H9 (cell line): ENCODE measurements around the gene USP5. TPM values are rescaled to one million over a fixed set of nuclear protein-coding genes. Genes with fewer than 3 reads are reported as not detected.

ENCODE experiments used
- DNase-seq: peaks from one replicate; pipeline ENCODE4 v3.0.0-alpha.2; 2017
- H2AFZ ChIP-seq: one replicate; pipeline ENCODE4 v1.6.1; 2013; ENCODE audit warnings: mild to moderate bottlenecking, low read length, control low read depth, moderate library complexity
- H2AK5ac ChIP-seq: 2 replicates; pipeline ENCODE4 v1.6.1; 2013; ENCODE audit warnings: low read length, control low read depth, mixed read lengths; ENCODE audit not compliant: insufficient read length
- H2BK120ac ChIP-seq: one replicate; pipeline ENCODE4 v1.6.1; 2013; ENCODE audit warnings: low read depth, mild to moderate bottlenecking, low read length, control low read depth, inconsistent platforms; ENCODE audit not compliant: poor library complexity, severe bottlenecking
- H2BK12ac ChIP-seq: 2 replicates; pipeline ENCODE4 v1.6.1; 2013; ENCODE audit warnings: low read length, control low read depth, mixed read lengths, low read depth; ENCODE audit not compliant: insufficient read length
- H2BK15ac ChIP-seq: 2 replicates; pipeline ENCODE4 v1.6.1; 2013; ENCODE audit warnings: low read depth, low read length, control low read depth
- H2BK20ac ChIP-seq: one replicate; pipeline ENCODE4 v1.6.1; 2013; ENCODE audit warnings: low read depth, mild to moderate bottlenecking, low read length, control low read depth, inconsistent platforms; ENCODE audit not compliant: poor library complexity, severe bottlenecking
- H2BK5ac ChIP-seq: 2 replicates; pipeline ENCODE4 v1.6.1; 2013; ENCODE audit warnings: low read length, control low read depth, mixed read lengths; ENCODE audit not compliant: insufficient read length
- H3K14ac ChIP-seq: 2 replicates; pipeline ENCODE4 v1.6.1; 2013; ENCODE audit warnings: low read length, control low read depth; ENCODE audit not compliant: insufficient read depth
- H3K18ac ChIP-seq: 2 replicates; pipeline ENCODE4 v1.6.1; 2013; ENCODE audit warnings: low read depth, mild to moderate bottlenecking, mixed read lengths, low read length, control low read depth; ENCODE audit not compliant: insufficient read length
- H3K23ac ChIP-seq: 2 replicates; pipeline ENCODE4 v1.6.1; 2013; ENCODE audit warnings: low read length, control low read depth, mixed read lengths, low read depth; ENCODE audit not compliant: insufficient read length
- H3K23me2 ChIP-seq: 2 replicates; pipeline ENCODE4 v1.6.1; 2013; ENCODE audit warnings: low read depth, mild to moderate bottlenecking, mixed read lengths, low read length, control low read depth; ENCODE audit not compliant: insufficient read length, poor library complexity, severe bottlenecking
- H3K27ac ChIP-seq: 2 replicates; pipeline ENCODE4 v1.5.1; 2013; ENCODE audit warnings: low read length, control low read depth, mixed read lengths, low read depth; ENCODE audit not compliant: insufficient read length
- H3K27me3 ChIP-seq: 2 replicates; pipeline ENCODE4 v1.6.1; 2013; ENCODE audit warnings: low read length, control low read depth, inconsistent platforms; ENCODE audit not compliant: insufficient read depth
- H3K4ac ChIP-seq: 2 replicates; pipeline ENCODE4 v1.6.1; 2013; ENCODE audit warnings: low read depth, mild to moderate bottlenecking, control low read depth, inconsistent platforms, low read length, moderate library complexity
- H3K4me1 ChIP-seq: 2 replicates; pipeline ENCODE4 v1.6.1; 2013; ENCODE audit warnings: low read length, control low read depth, inconsistent platforms; ENCODE audit not compliant: insufficient read depth
- H3K4me2 ChIP-seq: 2 replicates; pipeline ENCODE4 v1.6.1; 2013; ENCODE audit warnings: low read length, control low read depth, mixed read lengths; ENCODE audit not compliant: insufficient read length, insufficient read depth
- H3K56ac ChIP-seq: 2 replicates; pipeline ENCODE4 v1.6.1; 2013; ENCODE audit warnings: low read depth, mild to moderate bottlenecking, mixed read lengths, low read length, control low read depth; ENCODE audit not compliant: insufficient read length
- H3K79me1 ChIP-seq: 2 replicates; pipeline ENCODE4 v1.6.1; 2013; ENCODE audit warnings: low read depth, mild to moderate bottlenecking, moderate library complexity, low read length, control low read depth, inconsistent platforms; ENCODE audit not compliant: insufficient read depth, poor library complexity, severe bottlenecking
- H3K79me2 ChIP-seq: 2 replicates; pipeline ENCODE4 v1.6.1; 2013; ENCODE audit warnings: low read length, control low read depth, inconsistent platforms; ENCODE audit not compliant: insufficient read depth
- H3K9ac ChIP-seq: 2 replicates; pipeline ENCODE4 v1.6.1; 2013; ENCODE audit warnings: low read length, control low read depth, mixed read lengths; ENCODE audit not compliant: insufficient read length; ENCODE audit errors: extremely low read depth
- H3K9me3 ChIP-seq: one replicate; pipeline ENCODE4 v1.6.1; 2013; ENCODE audit warnings: low read depth, low read length, inconsistent platforms; ENCODE audit not compliant: control insufficient read depth
- H3T11ph ChIP-seq: one replicate; pipeline ENCODE4 v1.6.1; 2013; ENCODE audit warnings: mild to moderate bottlenecking, low read length, control low read depth, inconsistent platforms
- H4K20me1 ChIP-seq: one replicate; pipeline ENCODE4 v1.6.1; 2013; ENCODE audit not compliant: control insufficient read depth, insufficient read length, insufficient read depth
- H4K5ac ChIP-seq: 2 replicates; pipeline ENCODE4 v1.6.1; 2013; ENCODE audit warnings: low read depth, mild to moderate bottlenecking, mixed read lengths, low read length, control low read depth; ENCODE audit not compliant: insufficient read length
- H4K8ac ChIP-seq: replicated peaks from 2 replicates; pipeline ENCODE4 v1.6.1; 2013; ENCODE audit warnings: low read length, control low read depth, mixed read lengths, low read depth; ENCODE audit not compliant: insufficient read length
- H4K91ac ChIP-seq: 2 replicates; pipeline ENCODE4 v1.6.1; 2013; ENCODE audit warnings: low read depth, mild to moderate bottlenecking, moderate library complexity, mixed read lengths, low read length, control low read depth; ENCODE audit not compliant: insufficient read length
- H3K27ac Mint-ChIP-seq, 3 experiments: 2 replicates in 2 of 3; 3 replicates in 1 of 3; pipeline ENCODE4 v1.8.0; 2020 to 2021; ENCODE audit warnings: mixed read lengths in 3 of 3, mild to moderate bottlenecking in 1 of 3, moderate library complexity in 1 of 3
- H3K27me3 Mint-ChIP-seq: 2 replicates; pipeline ENCODE4 v1.8.0; 2021; ENCODE audit warnings: low read depth, mild to moderate bottlenecking, moderate library complexity, mixed read lengths
- H3K36me3 Mint-ChIP-seq, 3 experiments: 2 replicates in 2 of 3; 3 replicates in 1 of 3; pipeline ENCODE4 v1.8.0; 2020 to 2021; ENCODE audit warnings: low read depth in 3 of 3, mixed read lengths in 3 of 3; ENCODE audit not compliant: insufficient read depth in 1 of 3
- H3K4me1 Mint-ChIP-seq, 2 experiments: 2 replicates each; pipeline ENCODE4 v1.8.0; 2020; ENCODE audit warnings: mixed read lengths in 2 of 2
- H3K4me3 Mint-ChIP-seq, 2 experiments: 2 replicates in 1 of 2; 3 replicates in 1 of 2; pipeline ENCODE4 v1.8.0; 2020 to 2021; ENCODE audit warnings: mild to moderate bottlenecking in 2 of 2, mixed read lengths in 2 of 2, moderate library complexity in 1 of 2
- H3K9me3 Mint-ChIP-seq, 2 experiments: 2 replicates in 1 of 2; 3 replicates in 1 of 2; pipeline ENCODE4 v1.8.0; 2020; ENCODE audit warnings: mild to moderate bottlenecking in 2 of 2, mixed read lengths in 2 of 2, moderate library complexity in 1 of 2
- CTCF ChIP-seq: fragments of 200-600 bp; sonication (generic); conservative IDR thresholded peaks from 3 replicates; pipeline ENCODE4 v1.8.0; 2021; ENCODE audit warnings: antibody characterized with exemption, mild to moderate bottlenecking
- WGBS: extraction: QIAGEN DNeasy Blood & Tissue Kit; methylation state at CpG from one replicate; pipeline ENCODE4 v1.1.7; 2013; ENCODE audit warnings: missing lambda C conversion rate, low lambda C conversion rate, mixed read lengths; ENCODE audit not compliant: insufficient read length; ENCODE audit errors: extremely low coverage; 5-methylcytosine and 5-hydroxymethylcytosine counted together
- total RNA-seq: library from RNA; stranded (reverse); gene quantifications from 2 replicates; pipeline ENCODE4 v1.2.1, GENCODE V29; 2021

Gene USP5
- total RNA-seq, 1 experiment from 2014 or later = 143 TPM

GRCh38 chr12:6904280-6905276 lies 52.6 kb downstream of the USP5 start, which contains the start of gene LRRC23:
TSS of gene LRRC23 (plus strand) at chr12:6904822. CDS start at chr12:6905634, 812 bp downstream.
- Histone ChIP-seq H3K9ac (peak within 1 kb of the TSS; percentile 43), H3K27me3 (no peaks in the 10 kb centered on the region; the same call in 1 of the 2 replicates), H2BK120ac (peak within 1 kb of the TSS; percentile 94), H2BK15ac (no peak within 1 kb of the TSS; the same call in 1 of the 2 replicates), H3K18ac (peak within 1 kb of the TSS; percentile 95), H3K79me2 (no peaks in the 10 kb centered on the region), H2BK20ac (no peak within 1 kb of the TSS), H4K8ac (no peak within 1 kb of the TSS), H3K23ac (no peak within 1 kb of the TSS), H3K14ac (peak within 1 kb of the TSS; percentile 98), H4K20me1 (peaks cover 2% of the 10 kb centered on the region), H3K27ac (no peak within 1 kb of the TSS), H2AFZ (no peak within 1 kb of the TSS), H2AK5ac (no peak within 1 kb of the TSS), H2BK5ac (no peak within 1 kb of the TSS), H3K56ac (no peak within 1 kb of the TSS), H3K4me2 (peak within 1 kb of the TSS; percentile 81), H2BK12ac (peak within 1 kb of the TSS; percentile 92), H3K4ac (peak within 1 kb of the TSS; percentile 52), H3K9me3 (no peaks in the 10 kb centered on the region), H3T11ph (peak within 1 kb of the TSS; percentile 63), H3K4me1 (peaks cover 2% of the 10 kb centered on the region; the same call in 1 of the 2 replicates), H3K79me1 (no peaks in the 10 kb centered on the region), H3K23me2 (peaks cover 3% of the 10 kb centered on the region), H4K5ac (no peak within 1 kb of the TSS), H4K91ac (peak within 1 kb of the TSS; percentile 91)
- peaks cover 7% of the 10 kb centered on the region for H3K27me3 Mint-ChIP-seq
- peak within 1 kb of the TSS in 1 of 3 experiments; percentile 17; a peak in 3 of 7 replicates for H3K27ac Mint-ChIP-seq
- no peaks in the 10 kb centered on the region for H3K36me3 Mint-ChIP-seq
- TF ChIP-seq CTCF = no peak
- no peak within 1 kb of the TSS for H3K4me3 Mint-ChIP-seq
- DNase-seq = peak; percentile 100
- H3K9me3 Mint-ChIP-seq = no peaks in the 10 kb centered on the region
- no CpG with 5 or more reads among the region's 34 CpGs for WGBS
- peaks cover 4 to 14% of the 10 kb centered on the region in 2 experiments for H3K4me1 Mint-ChIP-seq
